OCI-LY7 (cell line): ENCODE results near the gene FAM217B. TPM values are rescaled to one million over a fixed set of nuclear protein-coding genes. Genes with fewer than 3 reads are reported as not detected.

Source experiments
- BruUV-seq: library from RNA; stranded (reverse); fragments of 400-500 nt; replicated peaks from 2 replicates; lab custom pipeline; 2021; lab: Mats Ljungman, UMichigan
- CTCF ChIA-PET: fragments of 300-600 bp; sonication (Branson Sonifier 250); formaldehyde crosslinking; loops from one replicate; lab custom pipeline; 2022; ENCODE audit warnings: antibody characterized with exemption; ENCODE audit not compliant: unreplicated experiment; lab: Charles Lee
- POLR2A ChIA-PET: fragments of 300-600 bp; sonication (Branson Sonifier 250); formaldehyde crosslinking; loops from one replicate; lab custom pipeline; 2022; ENCODE audit warnings: antibody characterized with exemption; lab: Charles Lee
- DNase-seq: peaks from one replicate; pipeline ENCODE4 v3.0.0-alpha.2; 2015; ENCODE audit warnings: low spot score
- H2AFZ ChIP-seq: fragments of 200-600 bp; sonication (generic), shearing (Covaris generic); 2 replicates; pipeline ENCODE4 v1.6.1; 2014; ENCODE audit warnings: mild to moderate bottlenecking, antibody characterized with exemption, low read length, moderate library complexity
- H3K27ac ChIP-seq: fragments of 200-600 bp; sonication (generic); 2 replicates; pipeline ENCODE4 v1.5.1; 2014; ENCODE audit warnings: mixed run types, low read depth, mild to moderate bottlenecking, moderate library complexity, low read length, inconsistent platforms; ENCODE audit not compliant: poor library complexity, severe bottlenecking
- H3K36me3 ChIP-seq: fragments of 200-600 bp; sonication (generic); 2 replicates; pipeline ENCODE4 v1.6.1; 2014; ENCODE audit warnings: mild to moderate bottlenecking, antibody characterized with exemption, low read length, moderate library complexity, mixed read lengths; ENCODE audit not compliant: insufficient read depth
- H3K4me1 ChIP-seq: fragments of 200-600 bp; sonication (generic); 2 replicates; pipeline ENCODE4 v1.5.1; 2014; ENCODE audit warnings: mild to moderate bottlenecking, low read length; ENCODE audit not compliant: insufficient read depth, poor library complexity, severe bottlenecking
- H3K4me2 ChIP-seq: fragments of 200-600 bp; sonication (generic); 2 replicates; pipeline ENCODE4 v1.6.1; 2014; ENCODE audit warnings: mild to moderate bottlenecking, low read length
- H3K4me3 ChIP-seq: fragments of 200-600 bp; sonication (generic); 2 replicates; pipeline ENCODE4 v1.5.1; 2014; ENCODE audit warnings: mild to moderate bottlenecking, low read depth, low read length; ENCODE audit not compliant: poor library complexity, severe bottlenecking
- H3K79me2 ChIP-seq: fragments of 200-600 bp; sonication (generic); 2 replicates; pipeline ENCODE4 v1.6.1; 2016; ENCODE audit warnings: low read depth, mild to moderate bottlenecking, low read length, moderate library complexity, mixed read lengths; ENCODE audit not compliant: insufficient read depth
- H3K9me2 ChIP-seq: fragments of 200-600 bp; sonication (generic); 2 replicates; pipeline ENCODE4 v1.6.1; 2016; ENCODE audit warnings: mild to moderate bottlenecking, low read length, mixed read lengths; ENCODE audit not compliant: insufficient read depth
- H3K9me3 ChIP-seq: fragments of 200-600 bp; sonication (generic); 2 replicates; pipeline ENCODE4 v1.6.1; 2014; ENCODE audit warnings: mild to moderate bottlenecking, mixed run types, low read length, mixed read lengths
- H4K20me1 ChIP-seq: fragments of 200-600 bp; sonication (generic); 2 replicates; pipeline ENCODE4 v1.6.1; 2014; ENCODE audit warnings: mild to moderate bottlenecking, antibody characterized with exemption, low read length, moderate library complexity, mixed read lengths; ENCODE audit not compliant: insufficient read depth
- CTCF ChIP-seq: fragments of 200-600 bp; sonication (generic); conservative IDR thresholded peaks from 2 replicates; pipeline ENCODE4 v1.5.1; 2014; ENCODE audit warnings: mild to moderate bottlenecking, antibody characterized with exemption, low read length, moderate library complexity, mixed read lengths
- EZH2phosphoT487 ChIP-seq: fragments of 200-600 bp; sonication (generic); IDR thresholded peaks from 2 replicates; pipeline ENCODE4 v1.6.1; 2018; ENCODE audit warnings: low read depth, borderline replicate concordance, mild to moderate bottlenecking, mixed run types, antibody characterized with exemption, low read length, moderate library complexity, mixed read lengths
- intact Hi-C: fragments of 100-400 bp; cut with micrococcal nuclease; formaldehyde crosslinking; loops from one replicate; pipeline ENCODE4 v1.10.0; 2022; ENCODE audit not compliant: unreplicated experiment
- total RNA-seq, 2 experiments: library from RNA; depleted of rRNA in 1 of 2; stranded (reverse); fragments of >200 nt in 1 of 2; shearing (Covaris generic) in 1 of 2; gene quantifications; 2 replicates each; pipeline ENCODE4 v1.2.3, GENCODE V29; 2014 to 2022

The FAM217B gene
- total RNA-seq, 2 experiments from 2014 or later: 18.0 to 28.3 TPM

- ChIA-PET CTCF (no interaction called here), POLR2A (no interaction called here)
- Histone ChIP-seq H3K27ac (no peak overlapping the region), H4K20me1 (no peaks in the 10 kb centered on the region), H3K4me3 (no peak overlapping the region), H3K36me3 (no peaks in the 10 kb centered on the region), H3K9me2 (no peaks in the 10 kb centered on the region), H3K79me2 (no peaks in the 10 kb centered on the region), H3K4me1 (no peaks in the 10 kb centered on the region), H2AFZ (no peak overlapping the region), H3K9me3 (no peaks in the 10 kb centered on the region), H3K4me2 (no peak overlapping the region)
- no peak for DNase-seq
- intact Hi-C loops: no loop called here
- no peak for TF ChIP-seq EZH2phosphoT487
- TF ChIP-seq CTCF: no peak
- BruUV-seq: no TSS peak
Measured at GRCh38 chr20:59972037-59972801, 32.0 kb downstream of the FAM217B start.

GRCh38 chr20:59976156-59976782 is 36.1 kb downstream of the FAM217B start:
- POLR2A ChIA-PET: no interaction called here
- H3K4me3 ChIP-seq: no peak overlapping the region
- intact Hi-C loops: no loop called here
- H3K79me2 ChIP-seq: no peaks in the 10 kb centered on the region
- no TSS peak for BruUV-seq
- CTCF ChIA-PET: no interaction called here
- no peaks in the 10 kb centered on the region for H3K4me1 ChIP-seq
- no peaks in the 10 kb centered on the region for H4K20me1 ChIP-seq
- H3K9me3 ChIP-seq: no peaks in the 10 kb centered on the region
- no peaks in the 10 kb centered on the region for H3K9me2 ChIP-seq
- TF ChIP-seq EZH2phosphoT487 (no peak), CTCF (no peak)
- H2AFZ ChIP-seq: no peak overlapping the region
- H3K4me2 ChIP-seq: no peak overlapping the region
- H3K27ac ChIP-seq: no peak overlapping the region
- no peaks in the 10 kb centered on the region for H3K36me3 ChIP-seq
- DNase-seq: no peak

DNA sequence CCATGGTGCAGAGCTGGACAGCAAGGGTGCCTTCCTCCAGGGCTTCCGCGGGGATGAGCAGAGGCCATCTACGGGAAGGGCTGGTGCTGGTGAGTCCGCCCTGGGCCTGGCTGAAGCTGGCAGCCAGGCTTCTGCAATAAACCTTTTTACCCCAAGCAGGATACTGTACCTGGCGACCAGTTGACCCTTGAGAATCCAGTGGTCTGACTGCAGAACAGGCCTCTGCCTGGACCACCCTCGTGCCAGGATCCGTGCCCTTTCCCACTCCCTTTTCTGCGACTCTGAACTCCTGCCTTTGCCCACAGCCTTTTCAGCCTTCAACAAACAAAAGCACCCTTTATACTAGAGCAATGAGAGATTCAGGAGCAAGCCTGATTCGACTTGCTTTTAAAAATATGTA is 36.9 kb downstream of the FAM217B start:
- TF ChIP-seq CTCF (no peak), EZH2phosphoT487 (no peak)
- ChIA-PET POLR2A (no interaction called here), CTCF (no interaction called here)
- H2AFZ ChIP-seq: no peak overlapping the region
- no peak overlapping the region for H3K4me3 ChIP-seq
- H3K4me2 ChIP-seq: no peak overlapping the region
- intact Hi-C loops: no loop called here
- no TSS peak for BruUV-seq
- no peaks in the 10 kb centered on the region for H3K4me1 ChIP-seq
- no peak overlapping the region for H3K27ac ChIP-seq
- no peaks in the 10 kb centered on the region for H3K79me2 ChIP-seq
- no peaks in the 10 kb centered on the region for H3K9me3 ChIP-seq
- no peaks in the 10 kb centered on the region for H4K20me1 ChIP-seq
- no peaks in the 10 kb centered on the region for H3K9me2 ChIP-seq
- H3K36me3 ChIP-seq: no peaks in the 10 kb centered on the region
- DNase-seq: no peak
